IPS-18a (cell line): Measurements from ENCODE around the gene SMIM3.

Source experiments
- H3K27ac ChIP-seq: one replicate; pipeline ENCODE4 v1.5.1; 2013; ENCODE audit warnings: low read length
- H3K27me3 ChIP-seq: one replicate; pipeline ENCODE4 v1.6.1; 2013; ENCODE audit warnings: mild to moderate bottlenecking, low read length; ENCODE audit not compliant: control insufficient read depth, insufficient read depth
- H3K36me3 ChIP-seq: one replicate; pipeline ENCODE4 v1.6.1; 2013; ENCODE audit warnings: low read depth, low read length; ENCODE audit not compliant: control insufficient read depth
- H3K4me1 ChIP-seq: one replicate; pipeline ENCODE4 v1.6.1; 2013; ENCODE audit warnings: low read depth, low read length; ENCODE audit not compliant: control insufficient read depth
- H3K4me3 ChIP-seq: one replicate; pipeline ENCODE4 v1.5.1; 2013; ENCODE audit warnings: low read length
- H3K9ac ChIP-seq: one replicate; pipeline ENCODE4 v1.6.1; 2013; ENCODE audit warnings: mild to moderate bottlenecking, low read length, moderate library complexity
- H3K9me3 ChIP-seq: one replicate; pipeline ENCODE4 v1.6.1; 2013; ENCODE audit warnings: low read depth, low read length; ENCODE audit not compliant: control insufficient read depth

The SMIM3 gene

GRCh38 chr5:150753463-150753862 lies 25.1 kb upstream of the SMIM3 start:
- peaks cover 50% of the 10 kb centered on the region for H3K36me3 ChIP-seq
- H3K4me3 ChIP-seq: no peak overlapping the region
- H3K4me1 ChIP-seq: no peaks in the 10 kb centered on the region

DNA sequence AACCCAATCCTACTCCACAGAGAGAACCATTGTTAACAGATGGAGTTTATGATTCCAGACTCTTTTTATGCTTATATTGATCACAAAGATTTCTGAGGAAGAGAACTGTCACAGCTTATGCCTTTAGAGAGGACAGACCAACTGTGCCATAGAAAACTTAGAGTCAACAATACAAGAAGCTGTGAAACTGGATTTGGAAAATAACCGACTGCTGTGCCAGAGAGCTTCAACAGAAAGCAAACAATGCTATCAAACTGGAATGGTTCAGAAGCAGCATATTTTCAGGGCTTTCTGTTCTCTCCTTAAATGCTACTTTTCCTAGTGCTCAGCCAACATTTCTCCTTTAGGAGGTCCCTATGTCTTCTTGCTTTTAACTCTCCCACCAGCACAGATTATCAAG lies 24.7 kb upstream of the SMIM3 start:
- Histone ChIP-seq H3K27me3 (no peaks in the 10 kb centered on the region), H3K9ac (no peak overlapping the region), H3K9me3 (no peaks in the 10 kb centered on the region), H3K4me3 (no peak overlapping the region), H3K4me1 (no peaks in the 10 kb centered on the region), H3K27ac (no peak overlapping the region), H3K36me3 (peaks cover 50% of the 10 kb centered on the region)

More at GRCh38 chr5:150753463-150753862, 25.1 kb upstream of the SMIM3 start:
- Histone ChIP-seq H3K27ac (no peak overlapping the region), H3K27me3 (no peaks in the 10 kb centered on the region), H3K9ac (no peak overlapping the region), H3K9me3 (no peaks in the 10 kb centered on the region)

- Histone ChIP-seq H3K27ac (no peak overlapping the region), H3K4me1 (no peaks in the 10 kb centered on the region), H3K9me3 (no peaks in the 10 kb centered on the region), H3K36me3 (peaks cover 29% of the 10 kb centered on the region), H3K27me3 (no peaks in the 10 kb centered on the region), H3K9ac (no peak overlapping the region), H3K4me3 (no peak overlapping the region)
These were observed 21.4 kb upstream of the SMIM3 start for GRCh38 chr5:150757087-150757649.

GRCh38 chr5:150758203-150758530 lies 20.4 kb upstream of the SMIM3 start:
- no peaks in the 10 kb centered on the region for H3K9me3 ChIP-seq
- peak overlapping the region; percentile 97 for H3K4me3 ChIP-seq
- H3K4me1 ChIP-seq: no peaks in the 10 kb centered on the region
- peaks cover 22% of the 10 kb centered on the region for H3K36me3 ChIP-seq
- no peaks in the 10 kb centered on the region for H3K27me3 ChIP-seq
- peak overlapping the region; percentile 82 for H3K9ac ChIP-seq
- H3K27ac ChIP-seq: no peak overlapping the region

GRCh38 chr5:150758531-150759333 lies 19.8 kb upstream of the SMIM3 start, which contains the start of gene DCTN4:
Gene DCTN4, minus strand, starts transcription at chr5:150759017. Its CDS starts 24 bp downstream, at chr5:150758993.
- Histone ChIP-seq H3K9me3 (no peaks in the 10 kb centered on the region), H3K27ac (peak within 1 kb of the TSS; percentile 94), H3K36me3 (peaks cover 16% of the 10 kb centered on the region), H3K4me1 (no peaks in the 10 kb centered on the region), H3K27me3 (no peaks in the 10 kb centered on the region), H3K9ac (peak within 1 kb of the TSS; percentile 82), H3K4me3 (peak within 1 kb of the TSS; percentile 97)

GRCh38 chr5:150759334-150759583 lies 19.3 kb upstream of the SMIM3 start:
- H3K4me1 ChIP-seq: no peaks in the 10 kb centered on the region
- peak overlapping the region; percentile 97 for H3K4me3 ChIP-seq
- peak overlapping the region; percentile 82 for H3K9ac ChIP-seq

GRCh38 chr5:150762211-150762610 lies 16.3 kb upstream of the SMIM3 start:
- Histone ChIP-seq H3K27me3 (peaks cover 6% of the 10 kb centered on the region), H3K4me3 (no peak overlapping the region), H3K9ac (no peak overlapping the region), H3K36me3 (no peaks in the 10 kb centered on the region), H3K27ac (no peak overlapping the region), H3K9me3 (no peaks in the 10 kb centered on the region), H3K4me1 (no peaks in the 10 kb centered on the region)

More at GRCh38 chr5:150759334-150759583, 19.3 kb upstream of the SMIM3 start:
- Histone ChIP-seq H3K27ac (no peak overlapping the region), H3K9me3 (no peaks in the 10 kb centered on the region), H3K36me3 (peaks cover 11% of the 10 kb centered on the region), H3K27me3 (no peaks in the 10 kb centered on the region)

GRCh38 chr5:150763023-150763769 lies 15.4 kb upstream of the SMIM3 start:
- Histone ChIP-seq H3K9me3 (no peaks in the 10 kb centered on the region), H3K9ac (no peak overlapping the region), H3K27ac (no peak overlapping the region), H3K27me3 (peaks cover 15% of the 10 kb centered on the region), H3K4me1 (no peaks in the 10 kb centered on the region), H3K4me3 (no peak overlapping the region), H3K36me3 (no peaks in the 10 kb centered on the region)

DNA sequence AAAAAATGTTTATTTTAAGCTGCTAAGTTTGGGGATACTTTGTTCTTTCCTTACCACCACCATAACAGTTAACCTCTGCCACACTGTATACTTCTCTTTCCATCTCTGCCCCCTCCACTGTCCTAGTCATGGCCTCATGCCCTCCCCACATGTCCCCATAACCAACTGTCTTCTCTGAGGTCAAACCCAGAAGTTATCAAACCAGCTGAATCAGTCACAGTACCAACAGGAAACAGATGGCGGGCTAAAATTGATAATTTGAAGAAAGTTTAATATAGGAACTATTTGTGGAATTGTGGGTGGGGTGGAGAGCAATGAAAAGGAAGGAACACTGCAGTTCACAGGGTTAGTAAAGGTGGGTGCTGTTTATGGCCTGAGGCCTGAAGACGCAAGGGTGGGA lies 14.0 kb upstream of the SMIM3 start:
- Histone ChIP-seq H3K4me3 (no peak overlapping the region), H3K27ac (no peak overlapping the region), H3K4me1 (no peaks in the 10 kb centered on the region), H3K9ac (no peak overlapping the region), H3K9me3 (no peaks in the 10 kb centered on the region), H3K36me3 (no peaks in the 10 kb centered on the region), H3K27me3 (peaks cover 23% of the 10 kb centered on the region)

DNA sequence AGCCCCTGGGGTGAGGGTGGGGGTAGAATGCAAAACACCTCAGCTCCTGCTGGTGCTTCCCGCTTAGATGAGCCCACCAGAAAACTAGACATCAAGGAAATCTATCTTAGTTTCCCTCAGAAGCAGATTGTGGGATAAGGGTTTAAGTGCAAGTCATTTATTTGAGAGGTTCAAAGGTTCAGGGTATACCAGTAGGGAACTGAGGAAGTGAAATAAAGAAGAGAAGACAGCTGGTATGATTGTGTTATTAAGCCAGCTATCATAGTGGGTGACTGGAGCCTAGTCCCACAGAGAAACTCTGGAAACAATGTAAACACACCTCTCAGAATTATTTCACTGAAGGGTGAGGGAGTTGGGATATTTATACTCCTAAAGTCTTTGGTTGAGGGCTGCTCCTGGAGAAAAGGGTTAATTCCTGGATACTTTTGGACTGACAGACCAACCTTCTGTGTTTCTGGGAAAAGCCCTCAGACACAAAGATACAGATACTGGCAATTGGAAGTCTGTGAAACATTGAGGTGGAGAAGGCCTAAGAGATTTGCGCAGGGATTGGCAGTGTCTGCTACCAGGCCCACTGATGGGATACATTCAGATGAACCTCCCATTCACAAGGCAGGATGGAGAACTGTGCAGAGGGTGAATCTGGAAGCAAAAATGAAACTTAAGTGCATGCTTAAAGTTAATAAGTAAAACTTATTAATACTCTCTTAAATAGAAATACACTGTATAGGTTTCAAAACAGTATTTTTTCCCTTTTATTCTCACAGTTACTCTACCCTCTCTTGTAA lies 13.4 kb upstream of the SMIM3 start:
- H3K9me3 ChIP-seq: no peaks in the 10 kb centered on the region
- H3K9ac ChIP-seq: no peak overlapping the region
- peaks cover 27% of the 10 kb centered on the region for H3K27me3 ChIP-seq
- no peak overlapping the region for H3K27ac ChIP-seq
- no peak overlapping the region for H3K4me3 ChIP-seq
- H3K4me1 ChIP-seq: no peaks in the 10 kb centered on the region
- H3K36me3 ChIP-seq: no peaks in the 10 kb centered on the region

GRCh38 chr5:150765799-150766169 lies 12.8 kb upstream of the SMIM3 start:
- H3K9me3 ChIP-seq: no peaks in the 10 kb centered on the region
- H3K4me1 ChIP-seq: no peaks in the 10 kb centered on the region
- H3K27ac ChIP-seq: no peak overlapping the region
- H3K4me3 ChIP-seq: no peak overlapping the region
- H3K27me3 ChIP-seq: peaks cover 27% of the 10 kb centered on the region
- H3K9ac ChIP-seq: no peak overlapping the region
- H3K36me3 ChIP-seq: no peaks in the 10 kb centered on the region
